Hindlimb muscle (tissue), 1 donor: ENCODE results near the gene VLDLR. TPM values are rescaled to one million over a fixed set of nuclear protein-coding genes. Genes with fewer than 3 reads are reported as not detected.

Experiments
- polyA plus RNA-seq: library from polyadenylated mRNA; unstranded; fragments of 120-200 nt; gene quantifications from one replicate; pipeline ENCODE4 v1.2.1, GENCODE V29; 2013; ENCODE audit not compliant: insufficient read length

The VLDLR gene
- polyA plus RNA-seq, 1 donor = 23.2 TPM

Other genes with a start within 250 kb of the VLDLR start
- gene KCNV2, start 95.7 kb downstream of the VLDLR start, polyA plus RNA-seq = 0.12 TPM
- 20.8 TPM for gene PUM3, start 222.3 kb downstream of the VLDLR start, polyA plus RNA-seq